VCaP (cell line): Measurements from ENCODE around the gene RASSF10.

Source experiments
- H3K27ac ChIP-seq: fragments of 450-650 bp; 2 replicates; pipeline ENCODE4 v1.5.1; 2017
- TF ChIP-seq, protein P1 (sequence below): fragments of 450-650 bp; conservative IDR thresholded peaks from 2 replicates; pipeline ENCODE4 v1.5.1; 2017; ENCODE audit warnings: mild to moderate bottlenecking, moderate library complexity

The RASSF10 gene

DNA sequence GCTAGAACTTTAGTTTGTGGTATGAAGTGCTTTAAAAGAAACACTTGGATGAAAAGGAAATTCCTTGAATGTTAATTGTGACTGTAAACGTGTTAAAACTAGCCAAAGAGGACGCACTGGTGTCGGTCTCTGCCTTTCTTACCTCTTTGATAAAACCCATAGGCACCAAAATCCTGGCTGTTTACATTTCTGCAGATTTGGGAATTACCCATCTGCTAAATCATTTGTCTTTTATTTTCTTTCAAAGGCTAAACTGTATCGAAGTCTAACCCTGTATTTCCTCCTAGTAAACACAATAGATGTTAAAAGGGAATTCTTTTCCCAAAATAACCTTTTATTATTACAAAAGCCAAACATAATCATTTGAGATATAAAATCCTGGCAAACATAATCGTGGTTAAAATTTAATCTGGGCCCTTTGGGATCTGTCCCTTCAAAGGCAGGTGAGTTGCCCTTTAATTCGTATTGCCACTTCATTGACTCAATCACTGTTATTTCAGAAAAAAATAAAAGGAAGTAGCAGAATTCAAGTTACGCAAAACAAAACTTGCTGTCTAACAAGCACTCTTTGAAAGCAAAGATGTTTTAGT lies 2.4 kb downstream of the RASSF10 start:
- TF ChIP-seq, protein P1, sequence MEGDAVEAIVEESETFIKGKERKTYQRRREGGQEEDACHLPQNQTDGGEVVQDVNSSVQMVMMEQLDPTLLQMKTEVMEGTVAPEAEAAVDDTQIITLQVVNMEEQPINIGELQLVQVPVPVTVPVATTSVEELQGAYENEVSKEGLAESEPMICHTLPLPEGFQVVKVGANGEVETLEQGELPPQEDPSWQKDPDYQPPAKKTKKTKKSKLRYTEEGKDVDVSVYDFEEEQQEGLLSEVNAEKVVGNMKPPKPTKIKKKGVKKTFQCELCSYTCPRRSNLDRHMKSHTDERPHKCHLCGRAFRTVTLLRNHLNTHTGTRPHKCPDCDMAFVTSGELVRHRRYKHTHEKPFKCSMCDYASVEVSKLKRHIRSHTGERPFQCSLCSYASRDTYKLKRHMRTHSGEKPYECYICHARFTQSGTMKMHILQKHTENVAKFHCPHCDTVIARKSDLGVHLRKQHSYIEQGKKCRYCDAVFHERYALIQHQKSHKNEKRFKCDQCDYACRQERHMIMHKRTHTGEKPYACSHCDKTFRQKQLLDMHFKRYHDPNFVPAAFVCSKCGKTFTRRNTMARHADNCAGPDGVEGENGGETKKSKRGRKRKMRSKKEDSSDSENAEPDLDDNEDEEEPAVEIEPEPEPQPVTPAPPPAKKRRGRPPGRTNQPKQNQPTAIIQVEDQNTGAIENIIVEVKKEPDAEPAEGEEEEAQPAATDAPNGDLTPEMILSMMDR: no peak
- H3K27ac ChIP-seq: peak overlapping the region; percentile 77

DNA sequence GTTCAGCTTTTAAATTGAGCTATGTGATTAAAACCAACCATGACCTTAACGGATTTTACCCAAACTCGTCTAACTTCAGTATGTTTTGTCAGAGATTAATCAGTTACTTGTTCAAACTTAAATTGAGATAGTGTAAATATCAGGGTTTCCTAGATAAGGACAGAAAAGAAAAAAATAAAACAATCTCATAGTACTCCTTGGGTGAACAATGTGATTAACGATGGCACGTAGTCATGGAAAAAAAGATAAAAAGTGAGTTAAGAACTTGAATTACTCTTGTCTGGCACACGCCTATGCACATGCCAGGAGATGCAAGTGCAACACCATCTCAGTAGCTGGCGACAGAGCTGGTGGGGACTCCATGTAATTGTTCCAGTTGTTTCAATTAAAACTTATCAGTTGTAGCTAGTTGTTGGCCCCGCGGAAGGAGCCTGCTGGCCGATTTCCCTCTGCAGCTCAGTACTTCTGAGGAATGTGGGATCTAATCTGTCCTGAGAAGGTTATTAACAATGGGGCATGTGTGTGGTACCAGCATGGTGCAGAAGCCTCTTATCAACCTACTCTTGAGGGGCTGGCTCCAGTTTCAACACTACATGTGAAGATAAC lies 3.0 kb downstream of the RASSF10 start:
- peak overlapping the region; percentile 77 for H3K27ac ChIP-seq
- TF ChIP-seq, protein P1: no peak

DNA sequence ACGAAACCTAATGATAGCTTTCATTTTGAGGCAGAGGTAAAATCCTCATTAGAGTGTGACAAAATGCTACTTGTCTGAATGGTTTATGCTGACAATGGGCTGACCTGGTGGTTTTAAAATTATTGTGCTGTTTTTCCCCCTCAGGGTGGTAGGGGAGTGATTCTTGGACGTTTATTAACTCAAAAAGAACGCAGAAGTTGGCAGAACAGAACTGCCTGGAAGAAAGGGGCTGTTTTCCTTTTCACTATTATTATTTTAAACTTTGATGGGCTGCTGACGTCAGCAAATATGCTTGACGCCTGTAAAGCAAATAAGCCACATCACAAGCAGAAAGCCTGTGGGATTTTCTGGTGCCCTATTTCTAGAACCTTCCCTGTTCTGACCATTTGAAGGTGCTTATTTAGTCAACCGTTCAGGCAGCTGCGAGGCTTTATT lies 4.0 kb downstream of the RASSF10 start:
- H3K27ac ChIP-seq: peak overlapping the region; percentile 77
- TF ChIP-seq, protein P1: no peak

DNA sequence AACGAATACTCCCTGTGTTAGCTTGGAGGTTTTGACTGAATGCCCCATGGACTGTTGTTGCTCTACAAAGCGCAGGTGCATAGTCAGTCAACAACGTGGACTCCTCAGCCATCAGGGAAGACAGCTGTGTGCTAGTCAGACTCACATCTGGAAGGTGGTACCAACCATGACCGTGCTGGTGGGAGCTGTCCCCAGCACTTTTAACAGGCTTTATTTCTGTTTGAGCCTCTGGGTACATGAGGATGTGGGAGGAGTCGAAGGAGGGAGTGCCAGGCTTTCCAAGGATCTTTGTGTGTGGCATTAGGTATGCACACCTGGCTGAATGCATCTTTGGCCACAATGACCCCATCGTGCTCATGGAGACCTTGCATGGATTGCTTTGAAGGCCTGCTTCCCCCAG lies 6.6 kb downstream of the RASSF10 start:
- TF ChIP-seq, protein P1: no peak

DNA sequence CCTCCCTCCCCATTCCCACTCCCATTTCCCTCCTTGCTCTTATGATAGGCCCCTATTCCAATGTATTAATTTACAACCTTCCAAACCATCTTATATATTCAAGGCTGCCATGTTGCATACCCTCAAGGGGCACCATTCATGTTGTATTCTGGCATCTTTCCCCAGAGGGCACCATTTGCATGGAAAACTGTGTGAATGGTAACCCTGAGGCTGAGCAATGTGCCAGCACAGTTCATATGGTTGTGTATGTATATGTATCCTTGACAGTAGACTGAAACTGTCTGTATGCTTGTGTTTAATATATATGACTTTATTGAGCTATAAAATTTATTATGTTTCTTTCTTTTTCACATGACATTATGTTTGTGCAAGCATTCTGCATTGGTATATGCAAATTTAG lies 7.3 kb downstream of the RASSF10 start:
- TF ChIP-seq, protein P1: no peak
- H3K27ac ChIP-seq: no peak overlapping the region

More for the DNA sequence above, 6.6 kb downstream of the RASSF10 start:
- no peak overlapping the region for H3K27ac ChIP-seq

DNA sequence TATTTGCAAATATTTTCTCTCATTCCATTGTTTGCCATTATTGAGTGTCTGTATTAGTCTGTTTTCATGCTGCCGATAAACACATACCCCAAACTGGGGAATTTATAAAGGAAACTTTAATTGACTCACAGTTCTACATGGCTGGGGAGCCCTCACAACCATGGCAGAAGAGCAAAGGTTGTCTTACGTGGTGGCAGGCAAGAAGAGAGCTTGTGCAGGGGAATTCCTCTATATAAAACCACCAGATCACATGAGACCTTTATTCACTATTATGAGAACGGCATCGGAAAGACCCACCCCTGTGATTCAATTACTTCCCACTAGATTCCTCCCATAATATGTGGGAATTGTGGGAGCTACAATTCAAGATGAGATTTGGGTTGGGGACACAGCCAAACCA lies 10.2 kb downstream of the RASSF10 start:
- TF ChIP-seq, protein P1: no peak
- no peak overlapping the region for H3K27ac ChIP-seq

DNA sequence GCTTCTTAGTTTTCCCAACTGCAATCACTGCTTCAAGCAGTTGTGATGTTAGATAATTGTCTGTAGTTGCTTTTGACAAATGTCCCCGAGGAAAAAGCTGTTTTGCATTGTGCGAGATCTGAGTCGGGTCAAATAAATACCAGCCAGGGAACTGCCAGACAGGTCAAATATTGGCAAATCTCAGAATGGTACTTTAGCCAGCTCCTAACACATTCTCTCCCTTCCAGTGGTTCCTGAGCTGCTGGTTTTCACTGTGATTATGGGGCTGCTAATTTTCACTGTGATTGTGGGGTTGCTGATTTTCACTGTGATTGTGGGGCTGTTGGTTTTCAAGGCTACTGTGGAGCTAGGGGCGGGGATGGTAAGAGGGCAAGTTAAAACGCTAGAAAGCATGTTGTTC lies 14.3 kb downstream of the RASSF10 start:
- H3K27ac ChIP-seq: no peak overlapping the region; the same call in 1 of the 2 replicates

More for the DNA sequence above, 14.3 kb downstream of the RASSF10 start:
- TF ChIP-seq, protein P1: no peak
